Neural crest cell (in vitro differentiated cells): ENCODE results near the gene ZSWIM6. TPM values are rescaled to one million over a fixed set of nuclear protein-coding genes. Genes with fewer than 3 reads are reported as not detected.

ENCODE experiments used
- DNase-seq: peaks from one replicate; pipeline ENCODE4 v3.0.0; 2021; ENCODE audit warnings: low read depth, mixed read lengths, low spot score
- H3K27ac Mint-ChIP-seq: one replicate; pipeline ENCODE4 v1.8.0; 2021; ENCODE audit warnings: mild to moderate bottlenecking, mixed read lengths; ENCODE audit not compliant: unreplicated experiment
- H3K27me3 Mint-ChIP-seq: 2 replicates; pipeline ENCODE4 v1.8.0; 2021; ENCODE audit warnings: low read depth, mild to moderate bottlenecking, mixed read lengths
- H3K36me3 Mint-ChIP-seq: 2 replicates; pipeline ENCODE4 v1.8.0; 2021; ENCODE audit warnings: low read depth, mild to moderate bottlenecking, mixed read lengths
- H3K4me1 Mint-ChIP-seq: 2 replicates; pipeline ENCODE4 v1.8.0; 2021; ENCODE audit warnings: mixed read lengths
- H3K4me3 Mint-ChIP-seq: one replicate; pipeline ENCODE4 v1.8.0; 2021; ENCODE audit warnings: mild to moderate bottlenecking, mixed read lengths
- H3K9me3 Mint-ChIP-seq: 2 replicates; pipeline ENCODE4 v1.8.0; 2021; ENCODE audit warnings: mixed read lengths
- CTCF ChIP-seq: fragments of 200-600 bp; sonication (generic); conservative IDR thresholded peaks from 2 replicates; pipeline ENCODE4 v1.5.0; 2021; ENCODE audit warnings: antibody characterized with exemption, mild to moderate bottlenecking
- total RNA-seq: library from RNA; stranded (reverse); gene quantifications from 2 replicates; pipeline ENCODE4 v1.2.1, GENCODE V29; 2021

The ZSWIM6 gene
- total RNA-seq, 1 donor from 2014 or later = 33.8 TPM

- H3K27ac Mint-ChIP-seq = peak overlapping the region; percentile 54
- peak; percentile 14 for TF ChIP-seq CTCF
- DNase-seq = peak; percentile 42
- H3K4me3 Mint-ChIP-seq = peak overlapping the region; percentile 89
- H3K9me3 Mint-ChIP-seq = no peaks in the 10 kb centered on the region
- peaks cover 16% of the 10 kb centered on the region for H3K36me3 Mint-ChIP-seq
- H3K27me3 Mint-ChIP-seq = peaks cover 2% of the 10 kb centered on the region
- H3K4me1 Mint-ChIP-seq = peaks cover 62% of the 10 kb centered on the region
Observed at GRCh38 chr5:61333321-61333953, 1.4 kb downstream of the ZSWIM6 start.

DNA sequence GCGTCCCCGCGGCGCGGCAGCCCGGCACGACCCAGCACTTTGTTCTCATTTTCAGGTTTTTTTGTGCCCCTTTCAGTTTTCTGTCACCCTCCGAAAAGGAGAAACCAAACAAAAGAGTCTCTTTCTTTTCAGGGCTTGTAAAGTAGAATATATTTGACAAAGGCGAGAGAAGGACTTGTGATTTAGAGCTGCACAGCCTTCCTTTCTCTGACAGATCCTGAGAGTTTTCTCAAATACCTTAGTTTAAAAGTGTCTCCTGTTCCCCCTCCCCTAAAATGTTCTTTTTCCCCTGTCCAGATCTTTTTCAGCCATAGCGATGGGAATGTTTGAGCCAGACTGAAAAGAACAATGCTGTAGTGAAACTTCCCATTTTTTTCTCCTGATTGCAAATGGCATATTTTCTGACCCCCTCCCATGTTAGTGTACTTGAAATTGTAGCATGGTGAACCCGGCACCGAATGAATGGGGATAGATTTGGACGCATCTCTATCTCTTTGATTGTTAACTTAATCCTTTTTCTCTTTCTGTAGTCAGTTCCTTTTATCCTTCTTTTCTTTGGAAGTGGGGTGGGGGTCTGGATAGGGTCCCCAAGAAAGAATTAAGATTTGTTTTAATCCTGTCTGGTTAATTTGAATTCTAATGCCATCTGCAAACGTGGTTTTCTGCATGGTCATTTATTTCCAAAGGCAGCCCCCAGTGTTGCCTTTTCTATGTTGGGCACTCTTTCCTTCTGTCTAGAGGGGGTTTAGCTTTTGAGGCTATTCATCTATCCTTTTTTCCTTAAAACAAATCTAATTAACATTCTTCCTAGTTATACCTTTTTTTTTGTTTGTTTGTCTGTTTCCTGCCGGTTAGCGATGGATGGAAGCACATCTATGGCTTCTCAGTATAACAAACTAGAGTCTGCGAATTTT, 2.2 kb downstream of the ZSWIM6 start:
- Mint-ChIP-seq H3K9me3 (no peaks in the 10 kb centered on the region), H3K4me1 (peaks cover 60% of the 10 kb centered on the region), H3K27me3 (peaks cover 2% of the 10 kb centered on the region), H3K36me3 (peaks cover 16% of the 10 kb centered on the region), H3K4me3 (peak overlapping the region; percentile 89), H3K27ac (peak overlapping the region; percentile 90)
- no peak for TF ChIP-seq CTCF
- DNase-seq = no peak

DNA sequence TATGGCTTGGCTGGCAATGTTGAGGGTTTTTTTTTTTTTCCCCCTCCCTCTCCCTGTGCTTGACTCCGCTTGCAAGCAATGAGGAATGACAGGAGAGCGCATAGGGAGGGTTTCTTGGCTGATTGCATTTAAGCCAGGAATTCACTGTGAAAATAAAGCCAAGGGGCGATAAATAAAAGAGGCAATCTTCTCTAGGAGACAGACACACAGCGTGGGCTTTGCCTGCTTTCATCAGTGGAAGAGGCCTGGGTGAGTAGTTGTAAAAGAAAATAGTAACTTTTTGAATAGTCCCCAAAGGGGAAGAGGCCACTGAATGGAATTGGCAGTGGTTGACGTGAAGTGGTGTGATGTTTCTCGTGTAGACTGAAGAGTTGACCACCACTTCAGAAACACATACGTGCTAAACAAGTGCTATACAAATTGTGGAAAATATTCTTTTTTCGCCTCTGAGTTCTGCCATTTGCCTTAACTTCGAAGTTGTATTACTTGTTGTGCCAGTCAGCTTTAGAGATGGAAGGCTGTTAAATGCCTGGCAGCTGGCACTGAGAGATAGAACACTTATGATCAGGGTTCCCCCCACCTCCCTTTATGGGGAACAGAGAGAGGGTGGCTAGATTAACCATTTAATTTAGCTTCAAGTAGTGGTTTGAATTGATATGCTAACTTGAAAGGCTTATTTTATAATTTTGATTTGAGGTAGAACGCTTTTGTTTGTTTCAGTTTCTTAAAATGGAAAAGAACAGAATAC, 3.0 kb downstream of the ZSWIM6 start:
- peak overlapping the region; percentile 89 for H3K4me3 Mint-ChIP-seq
- peak overlapping the region; percentile 31 for H3K27ac Mint-ChIP-seq
- peaks cover 60% of the 10 kb centered on the region for H3K4me1 Mint-ChIP-seq
- no peaks in the 10 kb centered on the region for H3K9me3 Mint-ChIP-seq
- no peak for DNase-seq
- H3K36me3 Mint-ChIP-seq = peaks cover 16% of the 10 kb centered on the region
- H3K27me3 Mint-ChIP-seq = peaks cover 2% of the 10 kb centered on the region
- TF ChIP-seq CTCF = no peak

DNA sequence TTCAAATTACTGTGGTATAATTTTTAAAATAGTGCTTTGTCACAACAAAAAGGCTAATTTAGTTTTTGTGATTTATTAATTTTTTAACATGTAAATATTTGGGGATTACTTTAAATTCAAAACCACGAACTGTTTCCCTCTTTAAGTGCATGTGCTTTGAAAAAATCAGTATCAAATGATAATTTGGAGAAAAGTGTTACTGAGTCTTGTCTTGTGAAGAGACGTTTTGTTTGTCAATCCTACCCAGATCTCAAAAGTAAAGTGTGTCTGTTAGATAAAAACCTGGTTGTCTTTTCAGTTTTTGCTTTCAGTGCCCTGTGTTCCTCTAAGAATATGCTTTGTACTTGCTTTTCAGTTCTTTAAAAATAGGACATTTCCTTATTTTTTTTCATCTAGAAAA, 7.7 kb downstream of the ZSWIM6 start:
- H3K27ac Mint-ChIP-seq = no peak overlapping the region
- no peaks in the 10 kb centered on the region for H3K27me3 Mint-ChIP-seq
- no peak for DNase-seq
- no peaks in the 10 kb centered on the region for H3K9me3 Mint-ChIP-seq
- peaks cover 67% of the 10 kb centered on the region for H3K4me1 Mint-ChIP-seq
- H3K36me3 Mint-ChIP-seq = peaks cover 13% of the 10 kb centered on the region
- peak overlapping the region; percentile 48 for H3K4me3 Mint-ChIP-seq
- TF ChIP-seq CTCF = no peak

DNA sequence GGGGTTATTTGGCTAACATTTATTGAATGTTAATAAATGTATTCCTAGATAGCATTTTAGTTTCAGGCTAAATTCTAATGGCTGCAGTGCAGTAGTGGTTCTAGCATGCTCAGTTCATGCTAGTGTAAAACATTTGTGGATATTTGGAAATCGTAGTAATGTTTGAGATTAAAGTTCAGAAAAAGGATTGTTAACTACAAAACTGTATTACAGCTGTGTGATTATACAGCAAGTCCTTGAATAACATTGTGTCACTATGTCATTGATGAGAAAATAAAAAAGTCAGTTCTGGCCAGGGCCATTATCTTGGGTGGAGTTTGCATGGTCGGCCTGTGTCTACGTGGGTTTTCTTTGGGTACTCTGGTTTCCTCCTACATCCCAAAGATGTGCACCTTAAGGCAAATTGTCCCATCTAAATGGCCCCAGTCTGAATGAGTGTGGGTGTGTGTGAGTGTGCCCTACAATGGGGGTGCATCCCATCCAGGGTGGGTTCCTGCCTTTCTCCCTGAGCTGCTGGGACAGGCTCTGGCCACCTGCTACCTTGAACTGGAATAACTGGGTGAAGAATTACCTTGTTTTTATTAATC, 8.8 kb downstream of the ZSWIM6 start:
- Mint-ChIP-seq H3K36me3 (peaks cover 13% of the 10 kb centered on the region), H3K4me1 (peaks cover 65% of the 10 kb centered on the region)

More for the DNA sequence above, 8.8 kb downstream of the ZSWIM6 start:
- no peak overlapping the region for H3K27ac Mint-ChIP-seq
- TF ChIP-seq CTCF = no peak
- H3K27me3 Mint-ChIP-seq = no peaks in the 10 kb centered on the region
- no peaks in the 10 kb centered on the region for H3K9me3 Mint-ChIP-seq
- DNase-seq = no peak
- H3K4me3 Mint-ChIP-seq = no peak overlapping the region
